Fibroblast of skin of back (primary cell): ENCODE data around the gene GGNBP2.
A peak's percentile ranks its signal among the peaks of the same experiment; 100 is the strongest.
"Not testable (repeated sequence)": the region's sequence is repeated elsewhere in the genome, so short reads cannot be mapped to it uniquely, and the experiment has no call there.

ENCODE experiments used
- DNase-seq: peaks from one replicate; pipeline ENCODE4 v3.0.0-alpha.2; 2013

GGNBP2 gene

GRCh38 chr17:36602030-36602748 lies 57.5 kb downstream of the GGNBP2 start:
- peak; percentile 8 for DNase-seq

DNA sequence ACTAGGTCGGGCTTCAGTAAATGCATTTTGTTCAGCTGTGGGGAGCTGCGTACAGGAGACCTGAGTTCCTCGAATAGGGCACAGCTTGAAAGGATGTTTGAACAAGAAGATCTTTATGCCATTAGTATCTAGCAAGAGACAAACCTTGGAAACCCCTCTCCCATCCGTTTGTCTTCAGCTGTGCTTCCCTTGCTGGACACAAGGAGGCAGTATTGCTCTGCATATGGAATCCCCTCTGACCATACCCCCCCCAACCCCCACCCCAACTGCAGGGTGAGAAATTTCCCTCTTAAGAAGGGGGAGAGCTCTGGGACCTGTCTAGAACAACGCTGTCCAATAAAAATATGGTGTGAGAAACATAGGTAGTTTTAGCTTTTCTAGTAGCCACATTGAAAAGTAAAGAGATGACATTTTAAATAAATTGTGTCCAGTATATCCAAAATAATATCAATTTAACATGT lies 58.2 kb downstream of the GGNBP2 start:
- DNase-seq: peak; percentile 74

- DNase-seq: not testable (repeated sequence)
These were observed 60.3 kb downstream of the GGNBP2 start for GRCh38 chr17:36605028-36605427.

GRCh38 chr17:36608280-36608679 lies 63.6 kb downstream of the GGNBP2 start:
- DNase-seq: no peak

GRCh38 chr17:36608794-36609497 lies 64.2 kb downstream of the GGNBP2 start:
- peak; percentile 60 for DNase-seq

GRCh38 chr17:36609498-36609862 lies 64.8 kb downstream of the GGNBP2 start:
- DNase-seq: no peak

DNA sequence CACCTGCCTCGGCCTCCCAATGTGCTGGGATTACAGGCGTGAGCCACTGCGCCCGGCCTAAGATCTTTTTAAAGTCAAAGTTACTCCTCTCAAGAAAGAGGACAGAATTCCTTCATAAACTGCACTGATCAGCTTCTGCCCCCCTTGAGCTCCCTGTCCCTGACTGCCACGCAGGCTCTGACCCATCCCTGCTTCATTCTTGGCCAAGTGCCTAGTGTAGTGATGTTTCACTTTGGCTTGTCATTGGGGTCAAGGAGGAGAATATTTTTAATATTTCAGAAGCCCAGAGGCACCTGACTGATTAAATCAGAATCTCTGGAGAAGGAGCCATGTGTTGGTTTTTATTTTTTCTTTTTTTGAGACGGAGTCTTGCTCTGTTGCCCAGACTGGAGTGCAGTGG lies 65.8 kb downstream of the GGNBP2 start:
- peak; percentile 42 for DNase-seq

GRCh38 chr17:36611345-36612072 lies 66.8 kb downstream of the GGNBP2 start:
- DNase-seq: peak; percentile 70

DNA sequence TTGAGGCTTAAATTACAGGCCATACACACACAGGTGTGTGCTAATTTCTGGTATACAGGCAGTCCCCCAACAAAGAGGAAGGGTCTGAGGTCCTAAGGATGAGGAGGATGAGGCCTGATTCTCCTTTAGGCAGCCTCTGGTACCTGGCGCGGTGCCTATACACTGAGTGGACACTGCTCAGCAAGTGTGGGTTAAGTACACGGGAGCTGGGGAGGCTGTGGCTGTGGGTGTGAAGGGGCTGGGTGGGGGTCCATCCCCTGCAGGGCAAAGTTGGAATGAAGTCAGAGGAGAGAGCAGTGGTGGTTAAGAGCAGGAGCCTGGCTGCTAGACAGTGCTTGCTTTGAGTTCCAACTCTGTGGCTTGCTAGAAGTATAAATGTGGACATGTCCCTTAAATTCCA lies 67.6 kb downstream of the GGNBP2 start:
- DNase-seq: no peak

DNA sequence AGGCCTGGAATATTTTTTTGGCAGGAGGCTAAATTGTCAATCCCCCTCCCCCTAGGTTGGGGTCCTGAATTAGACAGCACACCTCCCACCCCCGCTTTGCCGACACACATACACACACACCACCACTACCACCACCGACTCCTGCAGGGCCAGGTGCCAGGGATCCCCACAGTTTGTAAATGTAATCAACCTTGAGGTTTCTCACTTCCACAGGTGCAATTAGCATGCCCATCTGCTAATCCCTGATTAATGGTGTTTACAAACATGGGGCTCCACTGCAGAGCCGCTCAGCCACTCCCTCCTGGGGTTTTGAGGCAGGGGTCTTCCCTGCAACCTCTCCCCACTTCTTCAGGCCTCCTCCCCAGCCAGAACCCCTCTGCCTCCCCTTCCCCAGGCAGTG lies 68.4 kb downstream of the GGNBP2 start:
- DNase-seq: no peak

DNA sequence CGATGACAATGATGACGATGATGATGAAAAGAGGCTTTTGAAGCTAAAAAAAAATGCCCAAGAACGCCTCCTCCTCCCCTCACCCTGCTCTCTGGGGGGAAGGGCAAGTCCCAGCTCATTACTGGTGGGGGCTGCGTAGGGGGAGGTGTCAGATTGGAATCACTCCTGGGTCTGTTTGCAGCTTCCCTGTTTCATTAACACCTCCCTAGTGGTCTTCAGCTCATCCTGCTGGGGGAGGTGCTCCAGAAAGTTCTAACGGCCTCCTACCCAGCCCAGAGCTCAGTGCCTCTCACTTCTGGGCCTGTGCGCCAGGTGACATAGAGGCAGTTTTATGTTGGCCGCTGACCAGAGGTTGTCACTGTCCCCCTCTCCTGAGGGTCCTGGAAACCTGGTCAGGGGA lies 69.4 kb downstream of the GGNBP2 start:
- no peak for DNase-seq

DNA sequence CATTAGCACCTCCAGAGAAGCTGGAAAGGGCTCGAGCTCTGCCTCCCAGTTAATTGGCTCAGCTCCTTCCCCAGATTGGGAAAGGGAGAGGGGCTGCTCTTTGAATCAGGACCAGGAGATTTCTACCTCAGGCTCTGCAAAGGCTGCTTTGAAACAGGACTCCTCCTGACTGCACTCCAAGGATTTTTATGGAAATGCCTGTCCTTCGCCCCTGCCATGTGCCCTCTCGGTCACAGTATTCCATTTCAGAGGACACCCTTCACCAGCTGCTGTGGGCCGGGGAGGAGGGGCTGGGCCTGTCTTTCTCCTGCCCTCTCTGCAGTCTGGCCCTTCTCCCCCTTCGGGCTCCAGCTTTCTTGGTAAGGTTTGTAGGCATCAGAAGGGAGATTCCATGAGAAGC lies 70.2 kb downstream of the GGNBP2 start:
- no peak for DNase-seq

DNA sequence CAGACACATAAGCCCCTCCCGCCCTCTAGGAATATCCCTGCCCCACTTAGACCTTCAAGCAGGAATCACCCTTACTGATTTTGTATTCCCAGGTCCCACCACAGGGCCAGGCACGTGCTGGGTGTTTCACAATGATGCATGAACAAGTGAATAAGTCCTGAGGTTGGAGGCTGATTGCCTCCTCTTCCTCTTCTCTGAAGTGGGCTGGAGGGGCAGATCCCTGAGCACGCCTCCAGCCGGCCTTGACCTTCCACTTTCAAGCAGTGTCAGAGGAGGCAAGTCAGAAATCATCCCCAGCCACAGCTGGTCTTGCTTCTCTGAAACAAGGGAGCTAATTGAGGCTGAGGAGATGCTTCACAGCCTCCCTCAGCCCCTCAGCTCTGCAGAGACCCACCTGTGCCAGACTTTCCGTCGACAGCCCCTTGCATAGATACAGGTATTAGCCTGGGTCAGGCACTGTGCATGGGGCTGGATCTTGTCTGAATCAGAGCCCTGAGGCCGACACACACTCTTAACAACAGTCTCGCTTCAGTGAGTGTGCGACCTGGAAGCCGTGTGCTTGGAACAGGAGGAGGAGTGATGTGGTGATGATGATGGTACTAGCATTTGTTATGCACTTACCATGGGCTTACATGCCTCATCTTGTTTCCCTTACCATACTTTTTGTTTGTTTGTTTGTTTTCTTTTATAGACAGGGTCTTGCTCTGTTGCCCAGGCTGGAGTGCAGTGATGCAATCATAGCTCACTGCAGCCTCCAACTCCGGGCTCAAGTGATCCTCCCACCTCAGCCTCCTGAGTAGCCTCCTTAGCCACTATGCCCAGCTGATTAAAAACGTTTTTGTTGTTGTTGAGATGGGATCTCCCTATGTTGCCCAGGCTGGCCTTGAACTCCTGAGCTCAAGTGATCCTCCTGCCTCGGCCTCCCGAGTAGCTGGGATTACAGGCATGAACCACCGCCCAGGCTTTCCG lies 71.6 kb downstream of the GGNBP2 start:
- DNase-seq: no peak

DNA sequence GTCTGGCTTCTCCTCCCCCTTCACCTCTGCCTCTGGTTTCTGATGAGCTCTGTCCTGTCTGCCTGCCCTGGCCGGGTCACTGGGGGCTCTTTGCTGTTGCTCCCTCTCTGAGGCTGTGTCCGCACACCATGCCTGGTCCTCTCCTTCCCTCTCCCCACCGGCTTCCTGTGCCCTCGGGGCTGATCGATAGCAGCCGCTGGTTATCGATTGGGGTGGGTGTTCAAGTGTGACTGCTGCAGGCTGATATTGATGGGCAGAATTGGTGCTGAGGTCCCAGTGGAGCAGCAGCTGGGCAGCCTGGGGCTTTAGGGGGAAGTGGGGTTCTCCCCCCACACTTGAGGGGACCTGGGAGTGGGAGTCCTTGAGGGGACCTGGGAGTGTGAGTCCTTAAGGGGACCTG lies 73.1 kb downstream of the GGNBP2 start:
- DNase-seq: no peak

DNA sequence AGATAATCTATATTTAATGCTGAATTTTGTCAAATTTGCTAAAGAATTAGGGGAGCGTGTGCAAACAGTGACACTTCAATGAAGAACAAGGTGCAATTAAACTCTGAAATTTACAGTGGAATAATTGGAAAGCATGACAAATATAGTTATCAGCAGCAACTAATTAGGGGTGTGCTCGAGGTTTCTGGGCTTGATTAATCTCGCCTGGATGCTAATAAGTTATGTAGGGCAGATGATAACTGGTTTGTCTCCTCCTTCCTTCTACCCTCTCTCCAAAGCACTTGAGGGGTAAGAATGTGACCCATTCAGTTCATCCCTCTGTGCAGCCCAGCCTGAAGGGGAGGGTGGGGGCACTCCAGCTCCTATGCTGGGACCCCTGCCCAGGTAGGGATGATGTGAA lies 78.6 kb downstream of the GGNBP2 start:
- no peak for DNase-seq

DNA sequence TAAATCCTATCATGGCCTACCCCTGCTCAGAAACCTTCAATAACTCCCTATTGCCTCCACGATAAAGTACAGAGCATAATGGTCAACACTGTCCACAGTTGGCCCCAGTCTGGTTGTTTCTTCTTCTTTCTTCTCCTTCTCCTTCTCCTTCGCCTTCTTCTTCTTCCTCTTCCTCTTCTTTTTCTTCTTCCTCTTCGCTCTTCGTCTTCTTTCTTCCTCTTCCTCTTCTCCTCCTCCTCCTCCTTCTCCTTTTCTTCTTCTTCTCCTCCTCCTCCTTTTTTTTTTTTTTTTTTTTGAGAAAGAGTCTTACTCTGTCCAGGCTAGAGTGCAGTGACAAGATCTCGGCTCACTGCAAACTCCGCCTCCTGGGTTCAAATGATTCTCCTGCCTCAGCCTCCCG lies 80.5 kb downstream of the GGNBP2 start:
- no peak for DNase-seq

GRCh38 chr17:36627101-36627500 lies 82.4 kb downstream of the GGNBP2 start:
- no peak for DNase-seq

DNA sequence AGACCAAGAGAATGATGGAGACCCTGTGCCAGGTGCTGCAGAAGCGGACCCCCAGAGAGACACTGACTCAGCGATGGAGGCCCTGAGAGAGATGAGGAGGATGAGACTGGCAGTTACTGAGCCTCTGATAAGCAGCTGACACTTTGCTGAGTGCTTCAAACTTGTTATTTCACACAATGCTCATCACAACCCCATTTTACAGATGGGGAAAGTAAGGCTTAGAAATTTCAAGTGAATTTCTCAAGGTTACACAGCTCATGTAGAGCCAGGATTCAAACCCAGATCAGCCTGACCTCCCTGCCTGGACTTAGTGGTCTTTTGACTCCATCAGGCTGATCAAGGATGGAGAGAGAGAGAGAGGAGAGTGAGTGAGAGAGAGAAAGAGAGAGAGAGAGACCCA lies 83.9 kb downstream of the GGNBP2 start:
- DNase-seq: no peak

- peak; percentile 62 for DNase-seq
These were observed 84.6 kb downstream of the GGNBP2 start for GRCh38 chr17:36629252-36629847.

- no peak for DNase-seq
These were observed 85.3 kb downstream of the GGNBP2 start for GRCh38 chr17:36629970-36630502.

GRCh38 chr17:36631022-36631421 lies 86.3 kb downstream of the GGNBP2 start:
- no peak for DNase-seq
